HG03095 (cell line): ENCODE measurements around the gene SH3BP5L.
"Not testable (repeated sequence)": the region's sequence is repeated elsewhere in the genome, so short reads cannot be mapped to it uniquely, and the experiment has no call there.

Source experiments
- ATAC-seq: cut with Tn5 transposase; IDR thresholded peaks from one replicate; pipeline ENCODE4 v1.9.1; 2021; ENCODE audit warnings: moderate library complexity; ENCODE audit not compliant: unreplicated experiment

Gene SH3BP5L

DNA sequence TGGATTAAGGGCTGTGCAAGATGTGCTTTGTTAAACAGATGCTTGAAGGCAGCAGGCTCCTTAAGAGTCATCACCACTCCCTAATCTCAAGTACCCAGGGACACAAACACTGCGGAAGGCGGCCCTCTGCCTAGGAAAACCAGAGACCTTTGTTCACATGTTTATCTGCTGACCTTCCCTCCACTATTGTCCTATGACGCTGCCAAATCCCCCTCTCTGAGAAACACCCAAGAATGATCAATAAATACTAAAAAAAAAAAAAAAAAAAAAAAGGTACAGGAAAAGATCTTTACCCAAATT lies 5.0 kb upstream of the SH3BP5L start:
- not testable (repeated sequence) for ATAC-seq

GRCh38 chr1:248828845-248829244 lies 3.1 kb upstream of the SH3BP5L start:
- ATAC-seq: no peak

GRCh38 chr1:248825573-248825908 lies 174 bp downstream of the SH3BP5L start:
- peak; percentile 1 for ATAC-seq

GRCh38 chr1:248825136-248825535 lies 579 bp downstream of the SH3BP5L start:
- ATAC-seq: no peak

DNA sequence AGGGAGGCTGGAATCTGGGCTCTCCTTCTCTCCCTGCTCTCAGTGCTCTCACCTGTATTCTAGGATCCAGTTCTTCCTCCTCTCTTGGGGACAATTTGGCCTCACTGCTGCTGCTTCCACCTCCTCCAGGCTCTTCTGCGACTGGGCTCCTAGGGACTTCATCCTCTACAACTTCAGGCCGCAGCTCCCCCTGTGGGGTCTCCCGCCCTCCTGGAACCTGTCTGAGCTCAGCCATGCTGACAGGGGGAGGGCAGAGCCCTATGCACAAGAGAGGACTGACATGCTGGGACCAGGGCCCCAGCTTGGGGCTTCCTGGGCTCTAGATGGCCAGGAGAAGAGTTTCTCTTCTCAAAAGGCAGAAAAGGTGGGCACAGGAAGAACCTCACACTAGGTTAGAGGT lies 1.0 kb downstream of the SH3BP5L start:
- ATAC-seq: no peak

GRCh38 chr1:248824301-248824700 lies 1.4 kb downstream of the SH3BP5L start:
- no peak for ATAC-seq

DNA sequence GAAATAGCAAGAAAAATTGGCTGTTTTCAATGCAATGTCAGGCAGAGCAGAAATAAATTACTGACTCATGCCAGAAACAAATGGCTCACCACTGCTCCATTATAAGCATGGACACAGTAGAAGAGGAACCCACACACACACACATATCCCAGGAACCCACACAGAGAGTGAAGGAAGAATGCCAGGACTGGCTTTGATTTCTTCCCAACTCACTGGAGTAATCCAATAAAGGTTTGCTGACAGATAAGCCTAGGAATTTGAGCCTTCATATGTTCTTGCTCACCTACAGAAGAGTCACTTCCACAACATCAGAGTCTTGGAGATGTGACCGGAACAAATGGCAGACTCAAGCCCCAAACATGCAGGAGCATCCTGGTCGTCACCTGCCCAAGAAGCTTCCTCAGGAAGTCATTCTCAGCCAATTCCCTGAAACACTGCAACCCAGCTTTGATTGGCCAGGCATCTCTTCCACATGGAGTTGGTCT lies 2.2 kb downstream of the SH3BP5L start:
- ATAC-seq: no peak

GRCh38 chr1:248822148-248823032 lies 3.3 kb downstream of the SH3BP5L start:
- peak; percentile 27 for ATAC-seq

DNA sequence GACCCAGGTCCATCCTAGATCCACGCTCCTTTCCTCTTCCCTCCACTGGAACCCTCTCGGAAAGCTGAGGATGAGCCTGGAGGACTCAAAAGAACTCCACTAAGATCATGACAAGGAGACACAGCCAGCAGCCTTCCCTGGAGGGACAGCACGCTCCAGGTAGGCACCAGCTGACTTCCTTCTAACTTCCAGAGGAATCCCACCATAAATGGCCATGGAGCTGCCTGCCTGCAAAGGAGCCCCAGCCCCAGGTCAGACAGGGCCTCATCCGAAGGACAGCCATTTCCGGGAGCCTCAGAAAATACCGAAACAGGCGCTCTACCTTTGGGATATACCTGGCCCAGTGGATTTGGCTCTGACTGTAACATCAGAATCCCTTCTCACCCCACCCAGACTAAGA lies 4.1 kb downstream of the SH3BP5L start:
- no peak for ATAC-seq

DNA sequence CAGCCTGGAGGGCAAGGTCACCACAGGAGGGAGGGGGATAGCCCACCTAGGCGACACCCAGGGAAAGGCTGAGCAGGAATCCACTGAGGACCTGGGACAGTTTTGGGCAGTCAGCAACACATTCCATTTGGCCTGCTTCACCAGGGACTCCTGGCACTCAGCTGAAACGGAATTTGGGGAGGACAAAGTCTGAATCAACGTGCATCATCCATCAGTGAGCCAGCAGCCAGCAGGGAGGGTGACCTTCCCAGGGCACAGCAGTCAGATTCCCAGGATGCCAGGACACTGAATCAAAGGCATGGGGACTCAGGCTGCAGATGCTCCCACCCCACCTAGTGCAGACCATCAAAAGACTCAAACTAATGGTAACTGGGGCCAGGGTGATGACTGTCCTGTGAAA lies 4.6 kb downstream of the SH3BP5L start:
- ATAC-seq: no peak

DNA sequence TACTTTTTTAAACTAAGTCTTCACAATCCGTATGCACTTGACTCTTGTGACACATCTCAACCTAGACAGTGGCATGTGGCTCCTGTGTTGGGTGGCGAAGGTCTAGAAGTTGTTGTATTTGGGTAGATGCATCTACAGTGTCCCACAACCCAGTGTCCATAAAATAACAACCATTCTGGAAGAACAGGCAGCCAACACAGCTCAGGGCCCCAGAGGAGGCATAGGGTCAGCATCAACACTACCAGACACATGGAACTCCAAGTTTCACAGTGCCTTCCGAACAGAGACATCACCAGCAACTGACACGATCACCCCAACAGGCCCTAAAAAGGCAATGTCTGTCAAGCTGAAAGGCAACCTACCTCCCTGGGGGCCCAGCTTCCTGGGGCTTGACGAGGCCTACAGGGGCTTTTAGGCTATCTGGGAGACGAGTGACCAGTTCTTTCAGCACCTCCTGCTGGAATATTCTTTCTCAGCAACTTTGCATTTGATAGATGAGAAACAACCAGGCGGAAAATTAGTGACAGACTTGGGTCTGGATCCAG lies 5.6 kb downstream of the SH3BP5L start:
- ATAC-seq: no peak

- peak; percentile 41 for ATAC-seq
Measured at GRCh38 chr1:248818505-248819374, 7.0 kb downstream of the SH3BP5L start.

DNA sequence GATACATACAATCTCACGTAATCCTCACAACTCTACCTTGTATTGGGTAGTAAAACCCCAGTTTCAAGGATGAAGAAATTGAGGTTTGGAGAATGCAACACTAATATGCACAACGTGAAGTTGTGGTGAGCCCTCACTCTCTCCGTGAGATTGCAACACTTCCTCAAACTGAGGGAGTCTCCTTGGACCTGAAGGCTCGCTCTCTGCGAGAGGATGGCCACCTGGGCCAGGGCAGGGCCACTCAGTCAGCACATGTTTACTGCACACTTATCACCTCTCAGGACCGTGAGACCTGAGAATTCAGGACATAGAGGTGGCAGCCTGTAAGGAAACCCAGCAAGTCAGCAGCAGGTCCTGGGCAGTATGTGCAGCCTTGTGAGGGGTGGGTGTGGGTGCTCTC lies 8.7 kb downstream of the SH3BP5L start:
- ATAC-seq: no peak

GRCh38 chr1:248816042-248816851 lies 9.5 kb downstream of the SH3BP5L start:
- ATAC-seq: no peak

DNA sequence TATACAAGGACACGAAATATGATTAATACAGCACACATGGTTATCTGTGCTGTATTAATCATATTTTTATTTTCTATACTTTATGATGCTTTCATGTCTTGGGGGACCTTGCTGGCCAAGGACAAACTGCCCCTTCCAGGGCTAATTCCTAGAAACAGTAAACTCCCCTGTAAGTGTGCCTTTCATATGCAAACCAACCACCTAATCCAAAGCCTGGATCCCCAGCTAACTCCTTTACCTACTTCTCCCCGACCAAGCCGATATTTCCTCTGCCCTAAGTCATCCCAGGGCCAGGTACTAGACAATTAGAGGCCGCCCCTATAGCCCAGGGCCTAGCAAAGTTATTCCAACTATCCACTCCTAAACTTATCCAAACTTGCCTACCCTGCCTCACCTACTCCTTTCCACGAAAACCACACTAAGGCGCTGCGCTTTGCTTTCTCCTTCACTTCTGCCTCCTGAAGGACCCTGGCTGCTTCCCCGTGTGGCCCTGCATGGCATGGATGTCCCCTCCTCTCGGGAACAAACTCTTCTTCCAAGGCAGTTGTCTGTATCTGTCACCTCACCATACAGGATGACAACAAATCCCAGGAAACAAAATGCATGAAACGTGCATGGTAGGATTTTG lies 10.2 kb downstream of the SH3BP5L start:
- no peak for ATAC-seq

DNA sequence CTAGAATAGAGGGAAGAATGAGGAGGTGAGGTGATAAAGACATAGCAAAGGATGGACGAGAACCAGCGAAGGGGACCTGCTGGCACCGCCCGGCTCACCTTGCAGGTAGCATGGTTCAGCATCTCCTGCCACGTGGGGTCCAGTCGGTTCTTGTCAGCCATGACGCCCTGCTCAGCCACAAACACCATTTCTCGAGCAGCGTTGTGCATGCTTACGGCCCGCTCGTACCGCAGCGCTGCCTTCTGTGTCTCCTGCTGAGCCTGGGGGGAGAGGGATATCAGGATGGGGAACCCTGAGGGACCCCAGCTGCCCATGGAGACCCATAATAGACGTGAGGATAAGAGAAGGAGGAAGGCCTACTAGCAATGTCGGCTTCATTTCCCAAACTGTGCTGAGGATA lies 11.4 kb downstream of the SH3BP5L start:
- no peak for ATAC-seq

GRCh38 chr1:248813546-248813945 lies 12.2 kb downstream of the SH3BP5L start:
- no peak for ATAC-seq

- ATAC-seq: no peak
Measured at GRCh38 chr1:248812736-248813425, 12.8 kb downstream of the SH3BP5L start.

DNA sequence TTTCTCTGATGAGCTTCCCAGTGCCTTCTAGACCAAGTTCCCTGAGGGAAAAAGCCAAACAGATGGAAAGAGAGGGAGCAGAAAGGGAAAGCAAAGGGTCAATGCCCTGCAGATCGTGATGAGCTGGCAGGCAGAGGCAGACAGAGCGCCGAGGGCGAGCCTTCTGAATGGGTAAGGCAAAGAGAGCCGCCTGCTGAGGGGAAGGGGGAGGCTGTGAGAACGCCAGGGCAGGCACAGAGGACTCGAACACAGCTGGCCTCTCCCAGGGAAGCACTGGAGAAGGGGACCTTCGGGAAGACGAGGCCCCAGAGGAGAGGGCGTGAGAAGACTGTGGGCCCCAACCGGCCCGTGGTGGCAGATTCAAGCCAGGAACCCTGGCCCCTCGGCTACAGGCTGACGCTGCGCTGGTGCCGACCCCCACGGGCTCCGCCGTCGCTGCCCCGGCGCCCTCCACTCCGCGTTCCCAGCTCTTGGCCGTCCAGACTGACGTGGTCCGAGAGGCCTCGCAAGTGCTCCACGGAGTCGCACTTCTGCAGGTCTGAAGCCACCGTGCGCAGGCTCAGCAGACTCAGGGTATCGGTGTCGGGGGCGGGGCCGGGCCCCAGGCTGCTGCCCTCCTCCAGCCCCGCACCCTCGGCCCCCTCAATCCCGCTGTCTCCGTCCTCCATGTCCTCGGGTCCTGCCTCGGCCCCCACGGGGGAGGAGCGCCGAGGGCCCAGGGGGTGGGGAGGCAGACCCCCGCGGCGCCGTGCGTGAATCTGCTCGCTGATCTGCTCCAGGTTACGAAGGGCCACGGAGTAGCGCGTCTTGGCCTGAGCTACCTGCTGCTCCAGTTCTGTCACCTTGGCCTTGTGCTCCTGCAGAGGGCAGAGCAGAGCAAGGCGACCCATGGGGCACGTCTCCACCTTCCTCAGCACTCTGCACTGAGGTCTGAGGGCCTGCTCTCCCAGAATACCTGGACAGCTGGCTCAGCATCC lies 13.9 kb downstream of the SH3BP5L start:
- no peak for ATAC-seq
